PC-9 (cell line): Measurements from ENCODE around the gene B3GAT1.

Experiments
- CTCF ChIP-seq: fragments of 200-600 bp; sonication (generic); conservative IDR thresholded peaks from 2 replicates; pipeline ENCODE4 v1.6.1; 2017; ENCODE audit warnings: mixed run types, antibody characterized with exemption, mild to moderate bottlenecking, moderate library complexity
- EZH2 ChIP-seq: fragments of 200-600 bp; sonication (generic); IDR thresholded peaks from 2 replicates; pipeline ENCODE4 v1.8.0; 2017; ENCODE audit warnings: antibody characterized with exemption, low read depth

GRCh38 chr11:134333946-134334345 lies 78.1 kb downstream of the B3GAT1 start:
- TF ChIP-seq CTCF (no peak), EZH2 (no peak)
